Stimulated activated effector memory CD8-positive, alpha-beta T cell treated with anti-CD3 and anti-CD28 coated beads, Interleukin-12 subunit alpha, Interleukin-12 subunit beta, amount 100 ng/mL, for 72 hours (primary cell): ENCODE results near the gene MAPK1.
"Not testable (repeated sequence)": the region's sequence is repeated elsewhere in the genome, so short reads cannot be mapped to it uniquely, and the experiment has no call there.

Experiments
- ATAC-seq: fragments of 150-1000 bp; cut with Tn5 transposase; 2 replicates; pipeline ENCODE4 v1.10.0; 2021
- DNase-seq, 2 donors: peaks; one replicate each; pipeline ENCODE4 v3.0.0; 2021 to 2022; ENCODE audit warnings: low spot score in 2 of 2
- H3K27ac Mint-ChIP-seq: one replicate; pipeline ENCODE4 v1.8.0; 2022; ENCODE audit warnings: mild to moderate bottlenecking, mixed read lengths
- H3K36me3 Mint-ChIP-seq: one replicate; pipeline ENCODE4 v1.8.0; 2022; ENCODE audit warnings: mild to moderate bottlenecking, mixed read lengths
- H3K4me1 Mint-ChIP-seq: one replicate; pipeline ENCODE4 v1.8.0; 2022; ENCODE audit warnings: mixed read lengths
- H3K4me3 Mint-ChIP-seq: one replicate; pipeline ENCODE4 v1.8.0; 2022; ENCODE audit warnings: mild to moderate bottlenecking, mixed read lengths
- H3K9me3 Mint-ChIP-seq: one replicate; pipeline ENCODE4 v1.8.0; 2022; ENCODE audit warnings: mixed read lengths

Gene MAPK1

GRCh38 chr22:21841422-21841821 lies 26.0 kb downstream of the MAPK1 start:
- Mint-ChIP-seq H3K36me3 (peaks cover under 1% of the 10 kb centered on the region), H3K4me1 (peaks cover 54% of the 10 kb centered on the region), H3K27ac (no peak overlapping the region)

GRCh38 chr22:21840236-21840823 lies 27.1 kb downstream of the MAPK1 start:
- Mint-ChIP-seq H3K4me3 (no peak overlapping the region), H3K4me1 (peaks cover 53% of the 10 kb centered on the region), H3K36me3 (peaks cover 6% of the 10 kb centered on the region), H3K9me3 (no peaks in the 10 kb centered on the region), H3K27ac (peak overlapping the region; percentile 8)
- ATAC-seq (no peak), DNase-seq (no peak)

More at GRCh38 chr22:21841422-21841821, 26.0 kb downstream of the MAPK1 start:
- Mint-ChIP-seq H3K9me3 (no peaks in the 10 kb centered on the region), H3K4me3 (no peak overlapping the region)
- DNase-seq: no peak
- ATAC-seq: no peak

- peaks cover 10% of the 10 kb centered on the region for H3K36me3 Mint-ChIP-seq
- ATAC-seq: peak; percentile 49
- peaks cover 57% of the 10 kb centered on the region for H3K4me1 Mint-ChIP-seq
- peak overlapping the region; percentile 23 for H3K27ac Mint-ChIP-seq
- H3K4me3 Mint-ChIP-seq: no peak overlapping the region
- H3K9me3 Mint-ChIP-seq: no peaks in the 10 kb centered on the region
- no peak for DNase-seq
Measured at GRCh38 chr22:21839765-21840140, 27.7 kb downstream of the MAPK1 start.

- H3K4me1 Mint-ChIP-seq: peaks cover 57% of the 10 kb centered on the region
- not testable (repeated sequence) for DNase-seq, H3K9me3 Mint-ChIP-seq, H3K4me3 Mint-ChIP-seq, ATAC-seq, H3K36me3 Mint-ChIP-seq
- peak overlapping the region; percentile 23 for H3K27ac Mint-ChIP-seq
Measured at GRCh38 chr22:21839104-21839764, 28.2 kb downstream of the MAPK1 start.

GRCh38 chr22:21837248-21837979 lies 30.0 kb downstream of the MAPK1 start:
- Mint-ChIP-seq H3K27ac (peak overlapping the region; percentile 46), H3K36me3 (peaks cover 10% of the 10 kb centered on the region), H3K9me3 (no peaks in the 10 kb centered on the region), H3K4me1 (peaks cover 58% of the 10 kb centered on the region), H3K4me3 (no peak overlapping the region)
- ATAC-seq (no peak), DNase-seq (no peak)

- H3K4me3 Mint-ChIP-seq, ATAC-seq, DNase-seq, H3K36me3 Mint-ChIP-seq, H3K9me3 Mint-ChIP-seq: not testable (repeated sequence)
- peaks cover 67% of the 10 kb centered on the region for H3K4me1 Mint-ChIP-seq
- peak overlapping the region; percentile 78 for H3K27ac Mint-ChIP-seq
Measured at GRCh38 chr22:21836486-21836885, 31.0 kb downstream of the MAPK1 start.

- no peak for DNase-seq
- H3K4me3 Mint-ChIP-seq: no peak overlapping the region
- H3K4me1 Mint-ChIP-seq: peaks cover 76% of the 10 kb centered on the region
- peaks cover 10% of the 10 kb centered on the region for H3K36me3 Mint-ChIP-seq
- peak overlapping the region; percentile 78 for H3K27ac Mint-ChIP-seq
- no peaks in the 10 kb centered on the region for H3K9me3 Mint-ChIP-seq
- ATAC-seq: no peak
Measured at GRCh38 chr22:21835378-21835777, 32.1 kb downstream of the MAPK1 start.

GRCh38 chr22:21834869-21835268 lies 32.6 kb downstream of the MAPK1 start:
- H3K27ac Mint-ChIP-seq: peak overlapping the region; percentile 78
- H3K4me3 Mint-ChIP-seq: no peak overlapping the region
- ATAC-seq: no peak
- H3K4me1 Mint-ChIP-seq: peaks cover 75% of the 10 kb centered on the region
- DNase-seq: no peak
- peaks cover 10% of the 10 kb centered on the region for H3K36me3 Mint-ChIP-seq
- no peaks in the 10 kb centered on the region for H3K9me3 Mint-ChIP-seq

GRCh38 chr22:21832291-21833290 lies 34.9 kb downstream of the MAPK1 start:
- H3K4me1 Mint-ChIP-seq: peaks cover 77% of the 10 kb centered on the region
- ATAC-seq (peak; percentile 72), DNase-seq (no peak)
- H3K9me3 Mint-ChIP-seq: no peaks in the 10 kb centered on the region
- peaks cover 10% of the 10 kb centered on the region for H3K36me3 Mint-ChIP-seq
- peak overlapping the region; percentile 2 for H3K4me3 Mint-ChIP-seq
- peak overlapping the region; percentile 36 for H3K27ac Mint-ChIP-seq

- H3K9me3 Mint-ChIP-seq: no peaks in the 10 kb centered on the region
- ATAC-seq (no peak), DNase-seq (no peak)
- peaks cover 64% of the 10 kb centered on the region for H3K4me1 Mint-ChIP-seq
- no peak overlapping the region for H3K4me3 Mint-ChIP-seq
- no peaks in the 10 kb centered on the region for H3K36me3 Mint-ChIP-seq
- H3K27ac Mint-ChIP-seq: no peak overlapping the region
Measured at GRCh38 chr22:21829523-21829922, 37.9 kb downstream of the MAPK1 start.

GRCh38 chr22:21828268-21828638 lies 39.2 kb downstream of the MAPK1 start:
- Mint-ChIP-seq H3K27ac (peak overlapping the region; percentile 11), H3K4me3 (no peak overlapping the region), H3K4me1 (peaks cover 74% of the 10 kb centered on the region), H3K36me3 (no peaks in the 10 kb centered on the region), H3K9me3 (no peaks in the 10 kb centered on the region)
- ATAC-seq (no peak), DNase-seq (no peak)

- Mint-ChIP-seq H3K4me1 (peaks cover 74% of the 10 kb centered on the region), H3K4me3 (no peak overlapping the region), H3K36me3 (peaks cover 4% of the 10 kb centered on the region), H3K9me3 (no peaks in the 10 kb centered on the region), H3K27ac (peak overlapping the region; percentile 11)
- ATAC-seq (no peak), DNase-seq (no peak)
Measured at GRCh38 chr22:21827628-21828267, 39.7 kb downstream of the MAPK1 start.

GRCh38 chr22:21826204-21826603 lies 41.2 kb downstream of the MAPK1 start:
- Mint-ChIP-seq H3K9me3 (no peaks in the 10 kb centered on the region), H3K4me1 (peaks cover 68% of the 10 kb centered on the region), H3K36me3 (peaks cover 4% of the 10 kb centered on the region), H3K4me3 (no peak overlapping the region), H3K27ac (no peak overlapping the region)
- ATAC-seq (no peak), DNase-seq (no peak)

GRCh38 chr22:21824962-21825361 lies 42.5 kb downstream of the MAPK1 start:
- H3K36me3 Mint-ChIP-seq, ATAC-seq, H3K27ac Mint-ChIP-seq, H3K4me3 Mint-ChIP-seq, DNase-seq, H3K9me3 Mint-ChIP-seq: not testable (repeated sequence)
- peaks cover 64% of the 10 kb centered on the region for H3K4me1 Mint-ChIP-seq
